ENCODE results near the gene ANXA1.
"Not testable (repeated sequence)": the region's sequence is repeated elsewhere in the genome, so short reads cannot be mapped to it uniquely, and the experiment has no call there.

Gene ANXA1

DNA sequence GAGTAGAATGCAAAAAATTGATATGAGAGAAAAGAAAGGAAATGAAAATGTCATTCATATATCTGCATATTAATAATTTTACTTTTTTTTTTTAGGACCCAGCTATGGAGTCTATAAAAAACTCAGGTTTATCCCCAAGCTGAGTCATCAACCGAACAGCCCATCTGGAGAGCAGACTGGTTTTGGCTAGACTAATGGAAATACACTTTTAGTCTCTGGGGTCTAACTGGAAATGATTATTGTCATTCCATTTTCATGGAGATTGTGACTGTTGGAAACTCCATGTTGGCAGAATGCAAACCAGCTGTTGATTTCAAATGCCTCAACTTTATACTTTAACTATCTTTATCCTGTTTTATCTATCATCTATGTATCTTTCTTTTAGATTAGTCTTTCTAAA is 28.7 kb downstream of the ANXA1 start:
- Histone ChIP-seq H3K27me3 (ENCODE audit: insufficient read depth, low read length) (no peaks in the 10 kb centered on the region), H3K4me3 (ENCODE audit: low read length) (no peak overlapping the region), H3K9me3 (ENCODE audit: low read length) (no peaks in the 10 kb centered on the region), H3K36me3 (ENCODE audit: insufficient read depth, low read length) (no peaks in the 10 kb centered on the region), H3K4me1 (ENCODE audit: insufficient read depth, low read length) (peaks cover 6% of the 10 kb centered on the region), H2AFZ (ENCODE audit: low read depth, low read length) (no peak overlapping the region)

DNA sequence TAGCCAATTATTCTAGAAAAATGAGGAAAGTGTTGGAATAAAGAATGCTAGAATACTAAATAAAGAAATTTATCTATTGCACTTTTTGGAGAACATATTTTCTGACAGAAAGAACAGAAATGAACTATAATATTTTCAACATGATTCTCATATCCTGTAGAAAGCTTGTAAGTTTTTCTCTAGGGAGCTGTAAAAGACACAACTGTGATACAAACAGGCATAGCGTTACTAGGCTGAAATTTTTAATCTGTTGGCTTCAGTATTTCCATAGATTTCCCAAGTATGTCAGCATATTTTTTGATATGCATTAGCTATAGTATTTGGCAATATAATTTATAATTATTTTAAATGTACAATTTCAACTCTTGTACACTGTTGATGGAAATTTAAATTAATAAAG is 31.3 kb downstream of the ANXA1 start:
- Histone ChIP-seq H3K9me3 (ENCODE audit: low read length) (no peaks in the 10 kb centered on the region), H3K4me3 (ENCODE audit: low read length) (no peak overlapping the region), H3K36me3 (ENCODE audit: insufficient read depth, low read length) (no peaks in the 10 kb centered on the region)

DNA sequence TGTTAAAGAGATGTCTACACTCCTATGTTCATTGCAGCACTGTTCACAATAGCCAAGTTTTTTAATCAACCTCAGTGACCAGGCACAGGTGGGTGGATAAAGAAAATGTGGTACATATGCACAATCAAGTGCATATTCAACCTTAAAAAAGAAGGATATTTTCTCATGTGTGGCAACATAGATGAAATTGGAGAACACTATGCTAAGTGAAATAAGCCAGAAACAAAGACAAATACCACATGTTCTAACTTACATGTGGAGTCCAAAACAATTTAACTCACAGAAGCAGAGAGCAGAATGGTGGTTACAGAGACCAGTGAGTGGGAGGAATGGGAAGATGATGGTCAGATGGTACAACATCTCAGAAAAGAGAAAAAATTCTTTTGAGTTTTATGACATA is 31.8 kb downstream of the ANXA1 start:
- Histone ChIP-seq H3K9me3 (ENCODE audit: low read length) (no peaks in the 10 kb centered on the region), H2AFZ (ENCODE audit: low read depth, low read length) (no peak overlapping the region), H3K4me3 (ENCODE audit: low read length) (no peak overlapping the region), H3K27me3 (ENCODE audit: insufficient read depth, low read length) (no peaks in the 10 kb centered on the region), H3K36me3 (ENCODE audit: insufficient read depth, low read length) (no peaks in the 10 kb centered on the region), H3K4me1 (ENCODE audit: insufficient read depth, low read length) (peaks cover 6% of the 10 kb centered on the region)

More for the DNA sequence above, 31.3 kb downstream of the ANXA1 start:
- Histone ChIP-seq H3K27me3 (ENCODE audit: insufficient read depth, low read length) (no peaks in the 10 kb centered on the region), H2AFZ (ENCODE audit: low read depth, low read length) (no peak overlapping the region), H3K4me1 (ENCODE audit: insufficient read depth, low read length) (peaks cover 6% of the 10 kb centered on the region)

DNA sequence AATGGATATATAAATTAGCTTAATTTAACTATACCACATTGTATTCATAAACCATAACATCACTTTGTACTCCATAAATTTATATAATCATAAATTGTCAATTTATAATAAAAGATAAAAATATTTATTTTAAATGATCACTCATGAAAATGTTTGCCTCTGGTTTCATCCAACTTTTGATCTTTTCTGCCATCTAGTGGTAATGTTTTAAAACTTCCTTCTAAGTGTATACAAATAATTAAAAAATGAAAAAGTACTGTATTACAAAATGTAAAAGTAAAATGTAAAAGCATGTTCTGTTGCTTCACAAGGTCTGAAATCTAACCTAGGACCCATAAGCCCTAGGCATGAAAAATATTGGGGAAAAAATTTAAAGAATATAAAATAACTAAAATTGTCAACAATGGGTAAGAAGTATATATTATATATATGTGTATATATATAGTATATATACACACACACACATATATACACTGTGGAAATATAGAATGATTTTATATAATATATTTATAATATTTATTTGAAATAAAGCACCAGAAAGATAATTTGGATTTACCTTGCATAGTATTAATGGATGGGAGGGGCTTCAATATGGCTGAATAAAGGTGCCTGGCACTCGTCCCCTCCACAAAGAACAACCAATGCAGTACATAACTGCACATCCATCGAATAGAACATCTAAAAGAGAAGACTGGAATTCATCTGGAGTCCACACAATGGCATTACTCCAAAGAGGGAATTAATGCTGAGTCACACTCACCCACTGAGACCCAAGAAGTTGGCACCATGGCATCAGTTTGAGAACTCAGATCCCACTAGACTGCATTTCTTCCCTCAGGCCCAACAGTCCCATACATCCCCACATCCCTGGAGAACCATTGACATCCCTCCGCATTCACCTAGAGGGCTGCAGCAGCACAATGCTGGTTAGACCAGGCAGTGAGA is 32.5 kb downstream of the ANXA1 start:
- Histone ChIP-seq H3K9me3 (ENCODE audit: low read length) (no peaks in the 10 kb centered on the region), H3K36me3 (ENCODE audit: insufficient read depth, low read length) (no peaks in the 10 kb centered on the region), H3K4me1 (ENCODE audit: insufficient read depth, low read length) (peaks cover 6% of the 10 kb centered on the region), H2AFZ (ENCODE audit: low read depth, low read length) (no peak overlapping the region), H3K27me3 (ENCODE audit: insufficient read depth, low read length) (no peaks in the 10 kb centered on the region), H3K4me3 (ENCODE audit: low read length) (no peak overlapping the region)

DNA sequence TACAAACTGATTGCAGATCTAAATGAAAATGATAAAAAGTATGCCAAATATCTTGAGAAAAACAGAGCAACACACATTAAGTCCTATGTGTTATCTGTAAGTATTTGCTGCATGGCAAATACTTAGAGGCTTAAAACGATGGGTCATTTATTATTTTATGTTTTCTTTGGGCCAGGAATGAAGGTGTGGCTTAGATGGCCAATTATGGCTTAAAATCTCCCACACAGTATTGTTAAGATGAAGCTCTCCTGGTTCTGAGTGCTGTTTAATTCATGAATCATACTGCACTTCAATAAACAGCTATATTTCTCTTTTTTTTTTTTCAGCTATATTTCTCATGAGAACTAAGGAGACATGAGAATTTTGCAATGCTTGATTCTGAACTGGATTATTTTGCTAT is 39.4 kb downstream of the ANXA1 start:
- H3K27me3 ChIP-seq (ENCODE audit: insufficient read depth, low read length); H3K4me1 ChIP-seq (ENCODE audit: insufficient read depth, low read length); H3K36me3 ChIP-seq (ENCODE audit: insufficient read depth, low read length): not testable (repeated sequence)

DNA sequence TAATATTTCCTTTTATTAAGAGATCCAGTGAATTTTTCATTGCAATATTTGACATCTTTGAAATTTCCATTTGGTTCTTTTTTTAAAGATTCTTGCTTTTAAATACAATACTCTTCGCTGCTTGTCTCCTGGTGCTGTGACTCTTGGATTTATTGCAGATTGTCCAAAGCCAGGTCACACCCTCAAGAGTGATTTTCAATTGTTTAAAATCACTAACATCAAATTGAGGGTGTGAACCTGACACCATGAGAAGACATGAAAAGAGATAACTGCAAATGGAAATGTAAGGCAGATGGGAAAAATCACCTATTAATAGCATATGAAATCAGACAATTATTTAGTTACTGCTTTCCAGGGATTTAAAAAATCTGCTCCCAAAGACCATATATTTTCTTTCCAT is 42.6 kb downstream of the ANXA1 start:
- Histone ChIP-seq H2AFZ (ENCODE audit: low read depth, low read length) (no peak overlapping the region), H3K27me3 (ENCODE audit: insufficient read depth, low read length) (no peaks in the 10 kb centered on the region)

More for the DNA sequence above, 39.4 kb downstream of the ANXA1 start:
- H3K4me3 ChIP-seq (ENCODE audit: low read length); H2AFZ ChIP-seq (ENCODE audit: low read depth, low read length); H3K9me3 ChIP-seq (ENCODE audit: low read length): not testable (repeated sequence)

DNA sequence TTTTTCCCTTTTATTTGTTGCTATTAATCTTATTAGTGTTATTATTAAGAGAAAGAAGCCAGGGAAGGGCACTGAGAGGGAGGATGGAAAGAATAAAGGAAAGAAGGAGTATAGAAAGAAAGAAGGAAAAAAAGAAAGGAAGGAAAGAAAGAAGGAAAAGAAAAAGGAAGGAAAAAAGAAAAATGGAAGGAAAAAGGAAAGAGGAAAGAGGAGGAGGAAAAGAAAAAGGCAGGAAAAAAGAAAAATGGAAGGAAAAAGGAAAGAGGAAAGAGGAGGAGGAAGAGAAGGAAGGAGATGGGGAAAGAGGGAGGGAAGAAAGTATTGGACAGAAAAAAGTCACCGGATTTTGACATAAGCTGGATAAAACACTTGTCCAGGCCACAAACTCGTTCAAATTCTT is 47.8 kb downstream of the ANXA1 start:
- no peaks in the 10 kb centered on the region for H3K9me3 ChIP-seq (ENCODE audit: low read length)
- H2AFZ ChIP-seq (ENCODE audit: low read depth, low read length) = no peak overlapping the region
- no peaks in the 10 kb centered on the region for H3K27me3 ChIP-seq (ENCODE audit: insufficient read depth, low read length)

More for the DNA sequence above, 42.6 kb downstream of the ANXA1 start:
- Histone ChIP-seq H3K36me3 (ENCODE audit: insufficient read depth, low read length) (no peaks in the 10 kb centered on the region), H3K4me1 (ENCODE audit: insufficient read depth, low read length) (no peaks in the 10 kb centered on the region), H3K9me3 (ENCODE audit: low read length) (no peaks in the 10 kb centered on the region), H3K4me3 (ENCODE audit: low read length) (no peak overlapping the region)

DNA sequence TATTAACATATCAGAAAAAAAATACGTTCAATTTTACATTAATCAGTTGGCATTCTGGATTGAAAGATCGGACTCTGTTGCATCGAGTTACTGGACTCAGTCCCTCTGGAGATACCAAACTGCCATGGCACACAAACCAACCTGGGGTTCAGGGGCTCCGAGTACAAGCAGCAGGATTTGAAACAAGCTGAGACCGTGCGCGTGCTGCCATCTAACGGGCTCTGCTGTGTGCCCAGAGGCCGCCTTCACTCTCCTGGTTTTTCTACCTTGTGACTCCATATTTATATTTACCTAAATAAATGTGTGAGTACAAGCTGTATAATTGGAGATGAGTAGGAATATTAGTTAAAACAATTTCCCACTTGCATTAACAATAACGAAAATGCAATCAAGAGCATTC is 48.2 kb downstream of the ANXA1 start:
- Histone ChIP-seq H3K9me3 (ENCODE audit: low read length) (no peaks in the 10 kb centered on the region), H3K4me3 (ENCODE audit: low read length) (no peak overlapping the region), H3K4me1 (ENCODE audit: insufficient read depth, low read length) (peaks cover 4% of the 10 kb centered on the region), H3K27me3 (ENCODE audit: insufficient read depth, low read length) (no peaks in the 10 kb centered on the region), H2AFZ (ENCODE audit: low read depth, low read length) (no peak overlapping the region), H3K36me3 (ENCODE audit: insufficient read depth, low read length) (no peaks in the 10 kb centered on the region)

More for the DNA sequence above, 47.8 kb downstream of the ANXA1 start:
- Histone ChIP-seq H3K4me1 (ENCODE audit: insufficient read depth, low read length) (peaks cover 4% of the 10 kb centered on the region), H3K36me3 (ENCODE audit: insufficient read depth, low read length) (no peaks in the 10 kb centered on the region), H3K4me3 (ENCODE audit: low read length) (no peak overlapping the region)

DNA sequence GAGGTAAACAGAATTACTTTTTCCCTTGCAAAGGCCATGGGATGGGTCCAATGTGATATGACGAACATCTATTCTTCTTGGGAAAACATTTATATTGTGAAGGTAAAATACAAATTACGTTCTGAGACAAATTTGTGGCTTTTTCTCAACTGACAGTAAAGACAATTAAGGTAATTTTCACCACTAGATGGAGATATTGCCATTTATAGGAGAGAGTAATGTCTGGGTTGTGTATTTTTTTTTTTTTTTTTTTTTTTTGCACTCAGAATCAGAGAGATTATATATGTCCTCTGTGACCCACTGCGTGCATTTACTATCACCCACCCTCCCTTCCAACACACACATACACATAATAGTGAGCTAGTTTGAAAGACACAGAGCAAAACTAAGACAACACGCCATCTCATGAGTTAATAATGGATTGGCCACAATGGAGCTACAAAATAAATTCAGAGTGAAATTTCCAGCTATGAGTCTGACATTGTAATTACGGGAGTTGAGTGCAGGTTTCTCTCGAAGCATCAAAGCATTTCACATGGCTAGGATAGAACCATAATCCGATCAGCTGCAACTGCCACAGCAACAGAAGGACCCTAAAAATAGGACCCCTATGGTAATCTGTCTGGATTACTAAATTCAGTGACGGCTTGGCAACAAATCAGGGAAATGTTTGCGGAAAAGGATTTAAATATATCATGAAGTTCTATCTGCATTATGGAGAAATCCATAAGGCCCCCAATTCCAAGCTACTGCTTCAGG is 49.2 kb downstream of the ANXA1 start:
- H3K9me3 ChIP-seq (ENCODE audit: low read length) = no peaks in the 10 kb centered on the region
- H2AFZ ChIP-seq (ENCODE audit: low read depth, low read length) = peak overlapping the region; percentile 89
- no peaks in the 10 kb centered on the region for H3K36me3 ChIP-seq (ENCODE audit: insufficient read depth, low read length)
- no peak overlapping the region for H3K4me3 ChIP-seq (ENCODE audit: low read length)
- H3K4me1 ChIP-seq (ENCODE audit: insufficient read depth, low read length) = peaks cover 4% of the 10 kb centered on the region
- H3K27me3 ChIP-seq (ENCODE audit: insufficient read depth, low read length) = no peaks in the 10 kb centered on the region

DNA sequence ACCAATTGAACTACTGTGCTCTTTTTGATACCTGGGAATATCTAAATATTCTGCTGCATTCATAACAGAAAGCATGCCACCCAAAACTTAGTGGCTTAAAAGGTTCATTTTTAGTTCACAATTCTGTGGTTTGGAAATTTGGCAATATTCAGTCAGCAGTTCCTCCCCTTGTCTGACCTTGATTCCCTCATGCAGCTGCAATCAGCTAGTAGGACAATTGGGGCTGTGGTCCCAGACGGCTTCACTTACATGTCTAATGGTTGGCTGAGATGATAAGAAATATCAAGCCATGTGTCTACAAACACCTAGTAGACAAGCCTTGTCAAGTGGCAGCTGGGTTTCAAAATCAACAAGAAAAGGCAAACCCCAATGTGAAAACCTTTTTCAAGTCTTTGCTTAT is 51.3 kb downstream of the ANXA1 start:
- Histone ChIP-seq H3K36me3 (ENCODE audit: insufficient read depth, low read length) (no peaks in the 10 kb centered on the region), H3K4me1 (ENCODE audit: insufficient read depth, low read length) (peaks cover 4% of the 10 kb centered on the region), H2AFZ (ENCODE audit: low read depth, low read length) (no peak overlapping the region), H3K27me3 (ENCODE audit: insufficient read depth, low read length) (no peaks in the 10 kb centered on the region), H3K9me3 (ENCODE audit: low read length) (no peaks in the 10 kb centered on the region), H3K4me3 (ENCODE audit: low read length) (no peak overlapping the region)

DNA sequence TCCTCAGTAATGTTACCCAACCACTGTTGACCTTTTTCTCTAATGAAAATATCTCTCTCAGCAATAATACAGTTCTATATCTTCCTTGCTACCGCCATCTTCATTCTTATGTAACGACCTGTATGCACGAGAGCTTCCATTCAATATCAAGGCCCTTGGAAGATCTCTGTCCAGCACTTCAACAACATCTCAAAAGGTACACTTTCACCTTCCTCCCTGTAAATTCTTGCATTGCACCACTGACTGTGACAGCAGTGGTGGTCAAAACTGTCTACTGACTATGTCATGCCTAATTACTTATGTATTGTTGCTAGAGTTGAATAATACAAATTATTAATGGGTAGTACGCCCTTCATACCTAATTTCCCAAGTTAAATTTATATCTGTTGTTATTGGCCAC is 53.3 kb downstream of the ANXA1 start:
- Histone ChIP-seq H3K4me3 (ENCODE audit: low read length) (no peak overlapping the region), H2AFZ (ENCODE audit: low read depth, low read length) (no peak overlapping the region)

DNA sequence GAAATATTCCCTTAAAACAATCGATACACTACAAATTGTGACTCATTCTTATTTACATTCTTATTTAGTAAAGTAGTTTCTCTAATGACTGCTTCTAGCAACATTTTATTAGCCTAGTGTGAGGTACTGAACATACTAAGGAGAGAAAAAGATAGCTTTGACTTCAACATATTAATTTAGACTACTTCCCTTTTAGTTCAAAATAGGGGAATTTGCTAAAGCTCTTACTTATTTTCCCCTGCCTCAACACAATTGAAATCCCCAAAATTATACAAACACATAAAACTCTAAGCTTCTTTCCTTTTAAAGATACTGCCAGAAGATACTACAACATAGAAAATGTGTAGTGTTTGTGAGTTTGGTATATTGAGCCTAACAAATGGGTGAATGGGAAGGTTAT is 55.2 kb downstream of the ANXA1 start:
- Histone ChIP-seq H3K27me3 (ENCODE audit: insufficient read depth, low read length) (no peaks in the 10 kb centered on the region), H3K36me3 (ENCODE audit: insufficient read depth, low read length) (no peaks in the 10 kb centered on the region), H3K4me3 (ENCODE audit: low read length) (no peak overlapping the region)

More for the DNA sequence above, 53.3 kb downstream of the ANXA1 start:
- Histone ChIP-seq H3K36me3 (ENCODE audit: insufficient read depth, low read length) (no peaks in the 10 kb centered on the region), H3K4me1 (ENCODE audit: insufficient read depth, low read length) (peaks cover 4% of the 10 kb centered on the region), H3K9me3 (ENCODE audit: low read length) (no peaks in the 10 kb centered on the region), H3K27me3 (ENCODE audit: insufficient read depth, low read length) (no peaks in the 10 kb centered on the region)

DNA sequence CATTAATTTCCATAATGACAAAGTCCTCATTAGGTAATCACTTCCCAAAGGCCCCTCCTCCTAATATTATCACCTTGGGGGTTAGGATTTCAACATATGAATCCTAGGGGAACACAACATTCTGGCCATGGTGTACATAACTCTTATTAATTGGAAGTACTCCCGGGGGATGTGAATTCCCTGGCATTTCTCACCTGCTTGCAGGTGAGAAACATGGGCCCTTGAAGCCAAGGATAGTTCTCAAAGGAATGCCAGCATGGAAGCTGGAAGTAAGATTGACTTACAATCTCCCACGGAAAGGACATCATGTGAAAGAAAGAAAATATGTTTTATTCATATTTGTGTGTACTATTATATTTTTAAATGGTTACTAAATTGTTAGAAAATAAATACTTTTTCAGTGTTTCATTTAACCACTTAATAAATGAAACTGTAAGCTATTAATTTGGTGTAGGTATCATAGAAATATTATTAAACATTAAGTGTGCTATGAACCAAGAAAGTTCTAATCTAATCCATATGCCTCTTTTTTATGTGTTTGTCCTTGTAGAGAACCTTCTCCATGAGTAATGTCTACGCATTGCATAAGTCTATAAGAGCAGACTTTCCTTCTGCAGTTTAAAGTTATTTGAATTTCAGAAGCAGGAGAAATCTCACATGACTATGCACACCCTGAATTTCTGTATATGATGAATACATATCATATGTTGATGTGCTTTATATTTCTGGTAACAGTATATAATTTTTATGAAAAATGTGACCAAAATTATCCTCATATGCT is 59.4 kb downstream of the ANXA1 start:
- H3K4me3 ChIP-seq (ENCODE audit: low read length) = no peak overlapping the region
- H3K9me3 ChIP-seq (ENCODE audit: low read length) = no peaks in the 10 kb centered on the region
- no peaks in the 10 kb centered on the region for H3K4me1 ChIP-seq (ENCODE audit: insufficient read depth, low read length)
- no peaks in the 10 kb centered on the region for H3K36me3 ChIP-seq (ENCODE audit: insufficient read depth, low read length)
- H2AFZ ChIP-seq (ENCODE audit: low read depth, low read length) = no peak overlapping the region
- H3K27me3 ChIP-seq (ENCODE audit: insufficient read depth, low read length) = no peaks in the 10 kb centered on the region

More for the DNA sequence above, 55.2 kb downstream of the ANXA1 start:
- H3K4me1 ChIP-seq (ENCODE audit: insufficient read depth, low read length) = no peaks in the 10 kb centered on the region
- H3K9me3 ChIP-seq (ENCODE audit: low read length) = no peaks in the 10 kb centered on the region
- no peak overlapping the region for H2AFZ ChIP-seq (ENCODE audit: low read depth, low read length)

All from neuron (in vitro differentiated cells).